Measurements from ENCODE around the gene LZTR1. TPM values are rescaled to one million over a fixed set of nuclear protein-coding genes. Genes with fewer than 3 reads are reported as not detected.

The LZTR1 gene
- polyA plus RNA-seq, 2 of the 4 experiments (the other 2 are of a cell fraction): 14.1 to 23.5 TPM

DNA sequence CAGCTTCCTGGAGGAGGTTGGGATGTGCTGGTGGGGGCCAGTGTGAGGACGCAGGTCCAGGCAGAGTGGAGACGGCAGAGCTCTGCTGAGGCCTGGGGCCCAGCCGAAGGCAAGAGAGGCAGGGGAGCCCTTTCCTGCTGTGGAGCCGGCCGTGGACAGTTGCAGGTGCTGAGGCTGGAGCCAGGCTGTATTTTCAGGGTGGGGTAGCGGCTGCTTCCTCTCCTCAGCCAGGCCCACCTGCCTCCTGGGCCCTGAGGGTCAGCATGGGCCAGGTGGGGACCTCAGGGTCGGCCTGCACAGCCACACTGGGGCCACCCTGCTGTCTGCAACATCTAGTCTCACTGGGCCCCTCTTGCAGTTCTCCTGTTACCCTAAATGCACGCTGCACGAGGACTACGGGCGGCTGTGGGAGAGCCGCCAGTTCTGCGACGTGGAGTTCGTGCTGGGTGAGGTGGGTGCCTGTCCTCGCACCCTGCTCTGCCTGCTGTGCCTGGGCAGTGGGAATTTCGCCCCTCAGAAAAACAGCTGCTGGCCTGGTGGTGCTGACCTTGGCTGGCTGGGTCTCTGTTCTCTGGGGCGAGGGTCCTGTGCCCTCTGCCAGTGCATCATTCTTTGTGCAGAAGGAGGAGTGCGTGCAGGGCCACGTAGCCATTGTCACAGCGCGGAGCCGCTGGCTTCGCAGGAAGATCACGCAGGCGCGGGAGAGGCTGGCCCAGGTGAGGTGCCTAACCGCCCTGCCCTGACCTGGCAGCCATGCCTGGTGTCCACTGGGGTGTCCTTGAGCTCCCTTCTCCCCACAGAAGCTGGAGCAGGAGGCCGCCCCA is 11.4 kb downstream of the LZTR1 start:
- H3K4me1 ChIP-seq: no peaks in the 10 kb centered on the region
- ChIA-PET POLR2A (interaction anchor here (1.0 to 1.2 kb wide), 2 partner anchors 9 to 11 kb away, joined by 3 read pairs; partner anchors contain the start of gene LZTR1), CTCF (no interaction called here)
- H3K4me3 ChIP-seq: no peak overlapping the region
- ATAC-seq (no peak), DNase-seq (ENCODE audit: low read depth in 1 of 2, low spot score in 1 of 2) (no peak), FAIRE-seq (no peak)
- no peaks in the 10 kb centered on the region for H3K9me3 ChIP-seq
- WGBS (ENCODE audit: missing lambda C conversion rate): 96% methylated on average over 8 of the region's 29 CpGs
- TF ChIP-seq FOXS1 (CRISPR knock-in tag; IDR thresholded peaks at IDR 0.05): no peak
- no peak for TF ChIP-seq POLR2AphosphoS2 (conservative IDR thresholded peaks at IDR 0.05; ENCODE audit: low read length)
- TF ChIP-seq, protein P1, sequence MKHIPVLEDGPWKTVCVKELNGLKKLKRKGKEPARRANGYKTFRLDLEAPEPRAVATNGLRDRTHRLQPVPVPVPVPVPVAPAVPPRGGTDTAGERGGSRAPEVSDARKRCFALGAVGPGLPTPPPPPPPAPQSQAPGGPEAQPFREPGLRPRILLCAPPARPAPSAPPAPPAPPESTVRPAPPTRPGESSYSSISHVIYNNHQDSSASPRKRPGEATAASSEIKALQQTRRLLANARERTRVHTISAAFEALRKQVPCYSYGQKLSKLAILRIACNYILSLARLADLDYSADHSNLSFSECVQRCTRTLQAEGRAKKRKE (CRISPR knock-in tag; IDR thresholded peaks at IDR 0.05; ENCODE audit: low read depth): no peak
- TF ChIP-seq, protein P2, sequence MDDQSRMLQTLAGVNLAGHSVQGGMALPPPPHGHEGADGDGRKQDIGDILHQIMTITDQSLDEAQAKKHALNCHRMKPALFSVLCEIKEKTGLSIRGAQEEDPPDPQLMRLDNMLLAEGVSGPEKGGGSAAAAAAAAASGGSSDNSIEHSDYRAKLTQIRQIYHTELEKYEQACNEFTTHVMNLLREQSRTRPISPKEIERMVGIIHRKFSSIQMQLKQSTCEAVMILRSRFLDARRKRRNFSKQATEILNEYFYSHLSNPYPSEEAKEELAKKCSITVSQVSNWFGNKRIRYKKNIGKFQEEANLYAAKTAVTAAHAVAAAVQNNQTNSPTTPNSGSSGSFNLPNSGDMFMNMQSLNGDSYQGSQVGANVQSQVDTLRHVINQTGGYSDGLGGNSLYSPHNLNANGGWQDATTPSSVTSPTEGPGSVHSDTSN (IDR thresholded peaks at IDR 0.05): no peak
- TF ChIP-seq, protein P3, sequence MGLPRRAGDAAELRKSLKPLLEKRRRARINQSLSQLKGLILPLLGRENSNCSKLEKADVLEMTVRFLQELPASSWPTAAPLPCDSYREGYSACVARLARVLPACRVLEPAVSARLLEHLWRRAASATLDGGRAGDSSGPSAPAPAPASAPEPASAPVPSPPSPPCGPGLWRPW (IDR thresholded peaks at IDR 0.05): no peak
- TF ChIP-seq, protein P4, sequence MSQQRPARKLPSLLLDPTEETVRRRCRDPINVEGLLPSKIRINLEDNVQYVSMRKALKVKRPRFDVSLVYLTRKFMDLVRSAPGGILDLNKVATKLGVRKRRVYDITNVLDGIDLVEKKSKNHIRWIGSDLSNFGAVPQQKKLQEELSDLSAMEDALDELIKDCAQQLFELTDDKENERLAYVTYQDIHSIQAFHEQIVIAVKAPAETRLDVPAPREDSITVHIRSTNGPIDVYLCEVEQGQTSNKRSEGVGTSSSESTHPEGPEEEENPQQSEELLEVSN (IDR thresholded peaks at IDR 0.05; ENCODE audit: borderline replicate concordance, low read depth): no peak
- no peak for TF ChIP-seq JUNB (IDR thresholded peaks at IDR 0.05)
- no peak overlapping the region for H3K27ac ChIP-seq
- no peak overlapping the region for H3K4me2 ChIP-seq

DNA sequence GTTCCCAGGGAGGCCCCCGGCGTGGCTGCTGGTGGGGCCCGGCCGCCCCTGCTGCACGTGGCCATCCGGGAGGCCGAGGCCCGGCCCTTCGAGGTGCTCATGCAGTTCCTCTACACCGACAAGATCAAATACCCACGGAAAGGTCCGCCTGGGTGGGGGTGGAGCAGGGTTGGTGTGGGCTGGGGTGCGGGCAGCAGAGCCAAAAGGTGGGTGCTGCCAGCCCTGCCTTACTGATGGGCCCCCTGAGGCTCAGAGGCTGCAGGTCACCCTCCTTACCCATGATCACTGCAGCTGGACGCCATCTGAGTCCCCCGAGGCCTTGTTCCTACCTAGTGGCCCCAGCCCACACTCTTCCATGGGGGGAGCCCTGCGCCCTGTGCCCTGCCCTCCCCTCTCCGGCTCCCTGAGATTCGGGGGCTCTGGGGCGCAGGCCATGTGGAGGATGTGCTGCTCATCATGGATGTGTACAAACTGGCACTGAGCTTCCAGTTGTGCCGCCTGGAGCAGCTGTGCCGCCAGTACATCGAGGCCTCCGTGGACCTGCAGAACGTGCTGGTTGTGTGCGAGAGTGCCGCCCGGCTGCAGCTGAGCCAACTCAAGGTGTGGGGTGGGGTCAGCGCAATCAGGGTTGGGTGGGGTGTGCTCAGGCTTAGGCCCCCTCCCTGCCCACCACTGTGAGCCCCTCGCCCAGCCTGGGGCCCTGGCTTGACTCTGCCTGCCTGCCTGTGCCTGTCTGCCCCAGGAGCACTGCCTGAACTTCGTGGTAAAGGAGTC is 12.2 kb downstream of the LZTR1 start:
- FAIRE-seq (no peak), DNase-seq (ENCODE audit: low read depth in 1 of 2, low spot score in 1 of 2) (no peak), ATAC-seq (no peak)
- no peak overlapping the region for H3K4me3 ChIP-seq
- no peak overlapping the region for H3K27ac ChIP-seq
- H3K4me1 ChIP-seq: no peaks in the 10 kb centered on the region
- CTCF ChIA-PET: no interaction called here
- H3K9me3 ChIP-seq: no peaks in the 10 kb centered on the region
- POLR2A ChIA-PET: interaction anchor here (1.0 to 1.2 kb wide), 2 partner anchors 8 to 12 kb away, joined by 3 read pairs; partner anchors contain the start of gene LZTR1
- no peak overlapping the region for H3K4me2 ChIP-seq
- TF ChIP-seq RFX5 (IDR thresholded peaks at IDR 0.05) (no peak), ESRRA (IDR thresholded peaks at IDR 0.05; ENCODE audit: borderline replicate concordance, low read length) (no peak), FOSB (CRISPR knock-in tag; IDR thresholded peaks at IDR 0.05) (no peak), POLR2A (IDR thresholded peaks at IDR 0.05; ENCODE audit: low read length) (no peak), RAD21 (conservative IDR thresholded peaks at IDR 0.05 in 1 of 2, IDR thresholded peaks at IDR 0.05 in 1 of 2) (no peak), KDM1A (IDR thresholded peaks at IDR 0.05; ENCODE audit: low read depth) (no peak), NR3C1 (IDR thresholded peaks at IDR 0.05) (no peak), FOXS1 (CRISPR knock-in tag; IDR thresholded peaks at IDR 0.05) (no peak), RCOR1 (IDR thresholded peaks at IDR 0.05; ENCODE audit: low read depth, low read length) (no peak), MAZ (IDR thresholded peaks at IDR 0.05; ENCODE audit: borderline replicate concordance, low read depth, low read length) (no peak), HDAC2 (IDR thresholded peaks at IDR 0.05) (no peak), GATA3 (IDR thresholded peaks at IDR 0.05; ENCODE audit: borderline replicate concordance) (no peak), TFCP2L1 (CRISPR knock-in tag; IDR thresholded peaks at IDR 0.05) (no peak), POLR2AphosphoS2 (conservative IDR thresholded peaks at IDR 0.05; ENCODE audit: low read length) (no peak)
- TF ChIP-seq, protein P5, sequence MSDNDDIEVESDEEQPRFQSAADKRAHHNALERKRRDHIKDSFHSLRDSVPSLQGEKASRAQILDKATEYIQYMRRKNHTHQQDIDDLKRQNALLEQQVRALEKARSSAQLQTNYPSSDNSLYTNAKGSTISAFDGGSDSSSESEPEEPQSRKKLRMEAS (IDR thresholded peaks at IDR 0.05): no peak
- TF ChIP-seq, protein P6, sequence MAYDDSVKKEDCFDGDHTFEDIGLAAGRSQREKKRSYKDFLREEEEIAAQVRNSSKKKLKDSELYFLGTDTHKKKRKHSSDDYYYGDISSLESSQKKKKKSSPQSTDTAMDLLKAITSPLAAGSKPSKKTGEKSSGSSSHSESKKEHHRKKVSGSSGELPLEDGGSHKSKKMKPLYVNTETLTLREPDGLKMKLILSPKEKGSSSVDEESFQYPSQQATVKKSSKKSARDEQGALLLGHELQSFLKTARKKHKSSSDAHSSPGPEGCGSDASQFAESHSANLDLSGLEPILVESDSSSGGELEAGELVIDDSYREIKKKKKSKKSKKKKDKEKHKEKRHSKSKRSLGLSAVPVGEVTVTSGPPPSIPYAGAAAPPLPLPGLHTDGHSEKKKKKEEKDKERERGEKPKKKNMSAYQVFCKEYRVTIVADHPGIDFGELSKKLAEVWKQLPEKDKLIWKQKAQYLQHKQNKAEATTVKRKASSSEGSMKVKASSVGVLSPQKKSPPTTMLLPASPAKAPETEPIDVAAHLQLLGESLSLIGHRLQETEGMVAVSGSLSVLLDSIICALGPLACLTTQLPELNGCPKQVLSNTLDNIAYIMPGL (CRISPR knock-in tag; IDR thresholded peaks at IDR 0.05; ENCODE audit: borderline replicate concordance): no peak
- TF ChIP-seq, protein P3 (IDR thresholded peaks at IDR 0.05): no peak
- TF ChIP-seq, protein P7, sequence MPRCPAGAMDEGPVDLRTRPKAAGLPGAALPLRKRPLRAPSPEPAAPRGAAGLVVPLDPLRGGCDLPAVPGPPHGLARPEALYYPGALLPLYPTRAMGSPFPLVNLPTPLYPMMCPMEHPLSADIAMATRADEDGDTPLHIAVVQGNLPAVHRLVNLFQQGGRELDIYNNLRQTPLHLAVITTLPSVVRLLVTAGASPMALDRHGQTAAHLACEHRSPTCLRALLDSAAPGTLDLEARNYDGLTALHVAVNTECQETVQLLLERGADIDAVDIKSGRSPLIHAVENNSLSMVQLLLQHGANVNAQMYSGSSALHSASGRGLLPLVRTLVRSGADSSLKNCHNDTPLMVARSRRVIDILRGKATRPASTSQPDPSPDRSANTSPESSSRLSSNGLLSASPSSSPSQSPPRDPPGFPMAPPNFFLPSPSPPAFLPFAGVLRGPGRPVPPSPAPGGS (IDR thresholded peaks at IDR 0.05): no peak
- WGBS (ENCODE audit: missing lambda C conversion rate): 90% methylated on average over 10 of the region's 30 CpGs

Measured in A549 (cell line).